Smooth muscle cell (in vitro differentiated cells): Measurements from ENCODE around the gene NFIL3. TPM values are rescaled to one million over a fixed set of nuclear protein-coding genes. Genes with fewer than 3 reads are reported as not detected.

ENCODE experiments used
- DNase-seq: peaks from one replicate; lab custom pipeline; 2025; ENCODE audit not compliant: unreplicated experiment; lab: John Stamatoyannopoulos, UW
- H2AFZ ChIP-seq: fragments of 200-600 bp; sonication (generic); 2 replicates; pipeline ENCODE4 v1.6.0; 2016; ENCODE audit warnings: antibody characterized with exemption, low read depth, mild to moderate bottlenecking
- H3F3A ChIP-seq: fragments of 200-600 bp; sonication (generic); 2 replicates; pipeline ENCODE4 v1.6.0; 2017; ENCODE audit warnings: antibody characterized with exemption, low read depth
- H3K27ac ChIP-seq: fragments of 200-600 bp; sonication (generic); 2 replicates; pipeline ENCODE4 v1.5.1; 2016; ENCODE audit warnings: low read depth, mild to moderate bottlenecking
- H3K27me3 ChIP-seq: fragments of 200-600 bp; sonication (generic); 2 replicates; pipeline ENCODE4 v1.6.1; 2016; ENCODE audit warnings: low read depth, mild to moderate bottlenecking
- H3K36me3 ChIP-seq: fragments of 200-600 bp; sonication (generic); 2 replicates; pipeline ENCODE4 v1.5.1; 2016; ENCODE audit warnings: low read depth
- H3K4me1 ChIP-seq: fragments of 200-600 bp; sonication (generic); 2 replicates; pipeline ENCODE4 v1.5.1; 2016; ENCODE audit warnings: low read depth
- H3K4me2 ChIP-seq: fragments of 200-600 bp; sonication (generic); 2 replicates; pipeline ENCODE4 v1.6.0; 2016; ENCODE audit warnings: mild to moderate bottlenecking
- H3K4me3 ChIP-seq: fragments of 200-600 bp; sonication (generic); 2 replicates; pipeline ENCODE4 v1.5.1; 2016; ENCODE audit warnings: mild to moderate bottlenecking
- H3K79me2 ChIP-seq: fragments of 200-600 bp; sonication (generic); 2 replicates; pipeline ENCODE4 v1.6.0; 2016; ENCODE audit warnings: low read depth, mild to moderate bottlenecking
- H3K9ac ChIP-seq: fragments of 200-600 bp; sonication (generic); 2 replicates; pipeline ENCODE4 v1.6.0; 2016; ENCODE audit warnings: low read depth
- H3K9me3 ChIP-seq: fragments of 200-600 bp; sonication (generic); replicated peaks from 2 replicates; pipeline ENCODE4 v1.5.1; 2016; ENCODE audit warnings: low read depth
- H4K20me1 ChIP-seq: fragments of 200-600 bp; sonication (generic); 2 replicates; pipeline ENCODE4 v1.6.0; 2016; ENCODE audit warnings: low read depth
- WGBS: methylation state at CpG from one replicate; pipeline ENCODE4 v1.1.7; 2016; ENCODE audit warnings: low lambda C conversion rate; 5-methylcytosine and 5-hydroxymethylcytosine counted together
- polyA plus RNA-seq: library from polyadenylated mRNA; unstranded; fragments of >200 nt; fragmentation: Nextera tagmentation; extraction: Ambion mirVana; gene quantifications from 2 replicates; pipeline ENCODE4 v1.2.1, GENCODE V29; 2016
- total RNA-seq: library from RNA; depleted of rRNA; stranded (reverse); fragments of >200 nt; gene quantifications from 2 replicates; pipeline ENCODE4 v1.2.3, GENCODE V29; 2014
- TF ChIP-seq, protein P1 (sequence below): fragments of 200-600 bp; sonication (generic); IDR thresholded peaks from 2 replicates; pipeline ENCODE4 v1.5.1; 2017; ENCODE audit warnings: borderline replicate concordance, mild to moderate bottlenecking, antibody characterized with exemption; ENCODE audit not compliant: insufficient read depth, poor library complexity, severe bottlenecking

Gene NFIL3
- total and polyA plus RNA-seq, 2 experiments from 2014 or later, result 36.4 to 60.7 TPM

DNA sequence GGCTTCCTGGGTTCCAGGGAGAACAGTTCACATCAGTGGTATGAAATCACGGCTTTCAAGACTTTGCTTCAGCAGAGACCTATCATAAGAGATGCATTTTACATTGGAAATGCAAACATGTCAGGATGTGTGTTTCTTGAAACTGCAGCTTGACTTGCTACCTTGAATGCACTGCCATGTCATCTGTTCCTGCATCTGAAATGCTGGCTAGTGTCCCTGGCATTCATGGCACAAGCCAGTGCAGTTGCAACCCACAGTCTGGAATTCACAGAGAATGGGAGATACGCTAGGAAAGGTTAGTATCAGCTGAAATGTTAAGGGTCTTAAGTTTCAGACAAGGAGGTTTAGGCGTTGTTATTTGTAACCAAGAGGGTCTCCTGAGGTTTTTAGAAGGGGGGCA, 24.7 kb downstream of the NFIL3 start:
- Histone ChIP-seq H3K27ac (no peak overlapping the region), H4K20me1 (no peaks in the 10 kb centered on the region), H3K79me2 (no peaks in the 10 kb centered on the region), H2AFZ (no peak overlapping the region), H3K4me3 (no peak overlapping the region), H3K4me2 (no peak overlapping the region), H3K4me1 (peaks cover 8% of the 10 kb centered on the region), H3K9me3 (no peaks in the 10 kb centered on the region), H3F3A (peaks cover 21% of the 10 kb centered on the region), H3K27me3 (no peaks in the 10 kb centered on the region), H3K9ac (no peak overlapping the region), H3K36me3 (no peaks in the 10 kb centered on the region)
- WGBS, result 92% methylated on average over 3 of the region's 3 CpGs
- DNase-seq, result no peak
- TF ChIP-seq, protein P1, sequence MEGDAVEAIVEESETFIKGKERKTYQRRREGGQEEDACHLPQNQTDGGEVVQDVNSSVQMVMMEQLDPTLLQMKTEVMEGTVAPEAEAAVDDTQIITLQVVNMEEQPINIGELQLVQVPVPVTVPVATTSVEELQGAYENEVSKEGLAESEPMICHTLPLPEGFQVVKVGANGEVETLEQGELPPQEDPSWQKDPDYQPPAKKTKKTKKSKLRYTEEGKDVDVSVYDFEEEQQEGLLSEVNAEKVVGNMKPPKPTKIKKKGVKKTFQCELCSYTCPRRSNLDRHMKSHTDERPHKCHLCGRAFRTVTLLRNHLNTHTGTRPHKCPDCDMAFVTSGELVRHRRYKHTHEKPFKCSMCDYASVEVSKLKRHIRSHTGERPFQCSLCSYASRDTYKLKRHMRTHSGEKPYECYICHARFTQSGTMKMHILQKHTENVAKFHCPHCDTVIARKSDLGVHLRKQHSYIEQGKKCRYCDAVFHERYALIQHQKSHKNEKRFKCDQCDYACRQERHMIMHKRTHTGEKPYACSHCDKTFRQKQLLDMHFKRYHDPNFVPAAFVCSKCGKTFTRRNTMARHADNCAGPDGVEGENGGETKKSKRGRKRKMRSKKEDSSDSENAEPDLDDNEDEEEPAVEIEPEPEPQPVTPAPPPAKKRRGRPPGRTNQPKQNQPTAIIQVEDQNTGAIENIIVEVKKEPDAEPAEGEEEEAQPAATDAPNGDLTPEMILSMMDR, result no peak

DNA sequence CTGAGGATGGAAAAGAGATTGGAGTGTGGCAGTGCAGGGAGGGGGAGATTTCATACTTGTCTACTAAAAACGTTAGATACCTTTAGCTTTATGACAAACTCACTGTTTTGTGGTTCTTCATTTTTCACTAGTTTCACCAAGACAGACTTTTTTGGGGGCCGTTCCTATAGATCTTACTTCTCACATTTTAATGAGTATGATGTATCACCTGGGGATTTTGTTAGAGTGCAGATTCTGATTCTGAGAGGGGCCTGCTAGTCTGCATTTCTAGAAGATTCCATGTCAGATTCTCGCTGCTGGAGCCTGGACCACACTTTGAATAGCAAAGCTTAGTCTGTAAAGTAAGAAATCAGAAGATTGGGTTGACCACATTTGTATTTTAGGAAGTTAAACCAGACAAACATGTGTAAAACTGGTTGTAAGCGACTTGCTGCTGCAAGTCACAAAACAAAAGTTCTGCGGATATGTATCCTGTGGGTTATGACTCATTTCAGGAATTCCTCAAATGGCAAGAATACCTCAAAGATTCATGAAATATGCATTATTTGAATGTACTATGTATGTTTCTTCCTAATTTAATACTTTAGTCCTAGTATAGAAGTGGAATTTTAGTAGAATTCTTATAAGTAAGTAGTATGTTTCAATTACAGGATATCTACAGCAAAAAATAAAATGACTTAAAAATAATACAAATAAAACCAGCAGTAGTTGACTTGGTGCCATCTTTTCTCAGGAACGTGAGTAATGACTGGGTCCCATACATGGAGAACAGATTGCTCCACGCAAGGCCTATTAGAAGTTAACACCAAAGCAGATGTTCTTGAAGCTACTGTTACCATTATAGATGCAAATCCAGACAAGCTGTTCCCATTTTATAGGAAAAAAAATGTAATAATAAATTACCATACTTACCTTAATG, 27.8 kb downstream of the NFIL3 start:
- TF ChIP-seq, protein P1, result no peak
- 41% methylated on average over 7 of the region's 7 CpGs for WGBS
- Histone ChIP-seq H3K27me3 (no peaks in the 10 kb centered on the region), H3K4me1 (peaks cover 8% of the 10 kb centered on the region), H3F3A (peaks cover 17% of the 10 kb centered on the region), H3K27ac (peak overlapping the region; percentile 79), H2AFZ (no peak overlapping the region), H3K4me2 (peak overlapping the region; percentile 46), H3K79me2 (no peaks in the 10 kb centered on the region), H3K4me3 (no peak overlapping the region), H4K20me1 (no peaks in the 10 kb centered on the region), H3K36me3 (no peaks in the 10 kb centered on the region), H3K9ac (no peak overlapping the region), H3K9me3 (no peaks in the 10 kb centered on the region)
- no peak for DNase-seq

DNA sequence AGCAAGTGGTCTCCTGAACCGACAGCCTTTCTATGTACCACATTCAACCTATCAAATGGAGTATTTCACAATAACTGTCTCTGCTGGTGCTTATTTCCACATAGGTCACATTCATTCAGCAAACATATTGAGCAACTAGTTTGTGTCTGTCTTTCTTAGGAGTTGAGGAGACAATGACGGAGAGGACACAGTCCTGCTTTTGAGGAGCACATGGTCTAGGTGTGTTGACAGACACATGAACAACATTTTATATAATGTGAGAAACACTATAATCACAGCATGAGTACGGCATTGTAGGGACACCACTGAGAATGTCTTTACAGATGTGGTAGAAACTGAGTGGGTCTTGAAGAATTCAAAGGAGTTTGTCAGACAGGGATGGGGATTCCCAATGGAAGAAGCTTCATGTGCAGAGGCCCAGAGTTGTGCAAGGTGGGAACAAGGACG, 28.5 kb downstream of the NFIL3 start:
- Histone ChIP-seq H3K27me3 (no peaks in the 10 kb centered on the region), H3K4me2 (peak overlapping the region; percentile 46), H3K4me3 (no peak overlapping the region), H3K27ac (peak overlapping the region; percentile 79), H4K20me1 (no peaks in the 10 kb centered on the region), H3K36me3 (no peaks in the 10 kb centered on the region), H3F3A (peaks cover 17% of the 10 kb centered on the region), H3K4me1 (peaks cover 8% of the 10 kb centered on the region), H3K9ac (no peak overlapping the region), H2AFZ (no peak overlapping the region), H3K79me2 (no peaks in the 10 kb centered on the region), H3K9me3 (no peaks in the 10 kb centered on the region)
- 71% methylated on average over 4 of the region's 4 CpGs for WGBS
- TF ChIP-seq, protein P1, result no peak
- no peak for DNase-seq
